Choroid plexus epithelial cell (primary cell): ENCODE data around the gene NFATC2.

Experiments used
- DNase-seq: peaks from one replicate; pipeline ENCODE4 v3.0.0-alpha.2; 2010; ENCODE audit warnings: low read depth
- H3K4me3 ChIP-seq: 2 replicates; pipeline ENCODE4 v1.5.1; 2011; ENCODE audit warnings: low read depth, mild to moderate bottlenecking, control low read depth, low read length, moderate library complexity
- TF ChIP-seq, protein P1 (sequence below): conservative IDR thresholded peaks from 2 replicates; pipeline ENCODE4 v1.5.1; 2011; ENCODE audit warnings: low read depth, mild to moderate bottlenecking, control low read depth, inconsistent platforms, low read length, moderate library complexity

The NFATC2 gene

GRCh38 chr20:51531141-51531710 is 11.3 kb downstream of the NFATC2 start:
- TF ChIP-seq, protein P1, sequence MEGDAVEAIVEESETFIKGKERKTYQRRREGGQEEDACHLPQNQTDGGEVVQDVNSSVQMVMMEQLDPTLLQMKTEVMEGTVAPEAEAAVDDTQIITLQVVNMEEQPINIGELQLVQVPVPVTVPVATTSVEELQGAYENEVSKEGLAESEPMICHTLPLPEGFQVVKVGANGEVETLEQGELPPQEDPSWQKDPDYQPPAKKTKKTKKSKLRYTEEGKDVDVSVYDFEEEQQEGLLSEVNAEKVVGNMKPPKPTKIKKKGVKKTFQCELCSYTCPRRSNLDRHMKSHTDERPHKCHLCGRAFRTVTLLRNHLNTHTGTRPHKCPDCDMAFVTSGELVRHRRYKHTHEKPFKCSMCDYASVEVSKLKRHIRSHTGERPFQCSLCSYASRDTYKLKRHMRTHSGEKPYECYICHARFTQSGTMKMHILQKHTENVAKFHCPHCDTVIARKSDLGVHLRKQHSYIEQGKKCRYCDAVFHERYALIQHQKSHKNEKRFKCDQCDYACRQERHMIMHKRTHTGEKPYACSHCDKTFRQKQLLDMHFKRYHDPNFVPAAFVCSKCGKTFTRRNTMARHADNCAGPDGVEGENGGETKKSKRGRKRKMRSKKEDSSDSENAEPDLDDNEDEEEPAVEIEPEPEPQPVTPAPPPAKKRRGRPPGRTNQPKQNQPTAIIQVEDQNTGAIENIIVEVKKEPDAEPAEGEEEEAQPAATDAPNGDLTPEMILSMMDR, result no peak
- no peak overlapping the region for H3K4me3 ChIP-seq
- DNase-seq, result peak; percentile 12

DNA sequence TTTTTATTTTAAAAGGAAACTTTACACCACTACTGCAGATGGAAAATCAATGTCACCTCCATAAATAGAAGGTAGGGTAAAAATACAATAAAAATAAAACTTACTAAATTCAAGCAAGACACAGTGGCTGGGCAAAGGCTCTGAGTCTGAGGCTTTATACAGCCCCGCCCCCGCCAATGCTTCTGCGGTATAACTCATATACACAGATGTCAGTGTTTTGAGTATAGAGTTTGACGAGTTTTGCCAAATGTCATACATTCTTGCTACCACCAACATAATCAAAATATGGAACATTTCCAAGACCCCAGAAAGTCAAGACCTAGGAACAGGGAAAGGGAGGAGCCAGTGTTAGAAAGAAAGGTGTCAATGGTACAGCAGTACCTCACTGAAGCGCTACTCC is 12.8 kb downstream of the NFATC2 start:
- DNase-seq, result peak; percentile 13
- TF ChIP-seq, protein P1, result no peak
- H3K4me3 ChIP-seq, result no peak overlapping the region

DNA sequence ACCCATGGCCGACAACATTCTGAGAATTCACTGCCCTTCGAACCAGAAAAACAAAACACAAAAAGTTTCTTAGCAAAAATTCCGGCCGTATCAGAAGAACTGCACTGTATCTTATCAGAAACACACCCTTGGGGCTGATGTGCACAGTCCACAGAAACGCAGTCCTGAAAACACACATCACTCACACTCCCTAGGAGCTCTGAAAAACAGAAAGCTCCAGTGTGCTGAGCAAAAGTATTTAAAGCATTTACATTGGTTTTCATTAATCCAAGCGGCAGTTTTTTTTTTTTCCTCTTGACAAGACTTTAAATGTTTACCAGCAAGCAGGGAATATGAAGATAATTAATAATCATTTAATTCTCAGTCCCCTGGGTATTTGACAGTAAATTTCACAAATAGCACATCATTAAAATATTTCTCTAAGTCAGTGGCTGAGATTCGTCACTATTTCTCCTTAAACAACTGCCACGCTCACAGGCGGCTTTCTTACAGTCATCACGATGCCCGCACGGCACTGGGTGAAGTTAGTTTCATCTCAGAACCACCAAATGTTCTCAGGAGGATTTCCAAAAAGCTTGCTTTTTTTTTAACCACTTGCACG is 13.3 kb downstream of the NFATC2 start:
- peak overlapping the region; percentile 8 for H3K4me3 ChIP-seq
- TF ChIP-seq, protein P1, result no peak
- DNase-seq, result peak; percentile 76

DNA sequence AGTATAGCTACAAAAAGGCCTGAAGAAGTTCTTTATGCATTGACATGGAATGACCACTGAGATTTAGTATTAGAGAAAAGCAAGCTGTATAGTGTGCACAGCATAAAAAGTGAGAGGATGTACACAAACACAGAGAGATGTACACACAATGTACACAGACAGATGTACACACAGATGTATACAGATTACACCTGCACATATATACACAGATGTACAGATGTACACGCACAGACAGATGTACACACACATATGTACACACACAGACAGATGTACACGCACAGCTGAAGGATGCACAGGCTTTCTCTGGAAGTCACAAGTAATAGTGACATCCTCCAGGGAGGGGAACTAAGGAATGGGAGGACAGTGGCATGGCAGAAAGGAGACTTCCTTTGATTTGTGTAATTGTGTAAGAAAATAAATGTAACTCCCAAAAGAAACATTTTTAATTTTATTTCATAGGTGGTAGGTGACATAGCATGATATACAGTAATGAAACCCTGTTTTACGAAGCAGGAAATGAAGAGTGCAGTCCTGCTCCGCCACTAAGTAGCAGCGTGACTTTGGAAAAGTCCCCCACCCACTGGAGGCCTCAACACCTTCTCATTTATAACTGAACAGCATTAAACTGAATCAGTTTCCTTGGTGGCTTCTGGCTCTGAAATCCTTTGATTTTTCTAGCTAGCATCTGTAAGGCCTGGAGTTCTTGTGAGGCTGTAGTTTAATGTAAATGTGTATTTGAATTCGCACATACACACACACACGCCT is 14.1 kb downstream of the NFATC2 start:
- TF ChIP-seq, protein P1, result no peak
- H3K4me3 ChIP-seq, result no peak overlapping the region
- DNase-seq, result no peak

DNA sequence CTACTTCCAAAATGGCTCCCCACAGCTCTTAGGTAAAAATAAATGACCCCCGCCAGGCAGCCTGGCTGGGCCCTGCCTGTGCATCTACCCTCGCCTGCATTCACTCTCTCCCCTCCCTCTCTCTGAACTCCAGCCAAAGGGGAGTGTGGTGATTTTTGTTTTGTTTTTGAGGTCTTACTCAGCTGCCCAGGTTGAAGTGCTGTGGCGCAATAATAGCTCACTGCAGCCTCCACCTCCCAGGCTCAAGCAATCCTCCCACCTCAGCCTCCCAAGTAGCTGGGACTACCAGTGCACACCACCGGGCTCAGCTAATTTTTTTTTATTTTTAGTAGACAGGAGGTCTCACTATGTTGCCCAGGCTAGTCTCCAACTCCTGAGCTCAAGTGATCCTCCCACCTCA is 15.8 kb downstream of the NFATC2 start:
- no peak overlapping the region for H3K4me3 ChIP-seq
- TF ChIP-seq, protein P1, result no peak
- DNase-seq, result no peak

- H3K4me3 ChIP-seq, result no peak overlapping the region
- DNase-seq, result no peak
- TF ChIP-seq, protein P1, result no peak
Measured at GRCh38 chr20:51526106-51526470, 16.4 kb downstream of the NFATC2 start.
